Suprapubic skin (tissue), 3 donors: ENCODE data around the gene VWDE.

Experiments
- POLR2AphosphoS5 ChIP-seq, 3 donors: sonication (generic); formaldehyde crosslinking; IDR thresholded peaks; one replicate each; pipeline ENCODE4 v1.6.1; 2017; ENCODE audit warnings: antibody characterized with exemption in 3 of 3
- TF ChIP-seq, protein P1 (sequence below), 2 donors: fragments of 200-600 bp in 1 of 2; fragments of 450-650 bp in 1 of 2; sonication (generic) in 1 of 2; IDR thresholded peaks; one replicate each; pipeline ENCODE4 v1.5.1; 2016 to 2019; ENCODE audit warnings: antibody characterized with exemption in 2 of 2, mild to moderate bottlenecking in 1 of 2, moderate library complexity in 1 of 2

GRCh38 chr7:12296051-12296570 lies 107.6 kb downstream of the VWDE start:
- TF ChIP-seq, protein P1, sequence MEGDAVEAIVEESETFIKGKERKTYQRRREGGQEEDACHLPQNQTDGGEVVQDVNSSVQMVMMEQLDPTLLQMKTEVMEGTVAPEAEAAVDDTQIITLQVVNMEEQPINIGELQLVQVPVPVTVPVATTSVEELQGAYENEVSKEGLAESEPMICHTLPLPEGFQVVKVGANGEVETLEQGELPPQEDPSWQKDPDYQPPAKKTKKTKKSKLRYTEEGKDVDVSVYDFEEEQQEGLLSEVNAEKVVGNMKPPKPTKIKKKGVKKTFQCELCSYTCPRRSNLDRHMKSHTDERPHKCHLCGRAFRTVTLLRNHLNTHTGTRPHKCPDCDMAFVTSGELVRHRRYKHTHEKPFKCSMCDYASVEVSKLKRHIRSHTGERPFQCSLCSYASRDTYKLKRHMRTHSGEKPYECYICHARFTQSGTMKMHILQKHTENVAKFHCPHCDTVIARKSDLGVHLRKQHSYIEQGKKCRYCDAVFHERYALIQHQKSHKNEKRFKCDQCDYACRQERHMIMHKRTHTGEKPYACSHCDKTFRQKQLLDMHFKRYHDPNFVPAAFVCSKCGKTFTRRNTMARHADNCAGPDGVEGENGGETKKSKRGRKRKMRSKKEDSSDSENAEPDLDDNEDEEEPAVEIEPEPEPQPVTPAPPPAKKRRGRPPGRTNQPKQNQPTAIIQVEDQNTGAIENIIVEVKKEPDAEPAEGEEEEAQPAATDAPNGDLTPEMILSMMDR (IDR thresholded peaks at IDR 0.05), result no peak
- TF ChIP-seq POLR2AphosphoS5 (IDR thresholded peaks at IDR 0.05), result no peak
